GM23338 (cell line): ENCODE measurements around the gene LIN7C. TPM values are rescaled to one million over a fixed set of nuclear protein-coding genes. Genes with fewer than 3 reads are reported as not detected.

Experiments used
- ATAC-seq: fragments of 200-7000 bp; cut with Tn5 transposase; 3 replicates; pipeline ENCODE4 v1.9.1; 2020
- DNase-seq: peaks from one replicate; pipeline ENCODE4 v3.0.0-alpha.2; 2015; ENCODE audit warnings: low spot score
- H2AFZ ChIP-seq: fragments of 200-600 bp; sonication (generic); 2 replicates; pipeline ENCODE4 v1.8.0; 2016; ENCODE audit warnings: antibody characterized with exemption, mild to moderate bottlenecking, moderate library complexity
- H3F3A ChIP-seq: fragments of 200-600 bp; sonication (generic); replicated peaks from 2 replicates; pipeline ENCODE4 v1.8.0; 2017; ENCODE audit warnings: antibody characterized with exemption, mixed run types, low read depth
- H3K27ac ChIP-seq: fragments of 200-600 bp; sonication (generic); 2 replicates; pipeline ENCODE4 v1.6.1; 2016; ENCODE audit warnings: low read depth
- H3K27me3 ChIP-seq: fragments of 200-600 bp; sonication (generic); 2 replicates; pipeline ENCODE4 v1.8.0; 2016; ENCODE audit warnings: mild to moderate bottlenecking, mixed run types, moderate library complexity; ENCODE audit not compliant: insufficient read depth
- H3K36me3 ChIP-seq: fragments of 200-600 bp; sonication (generic); 2 replicates; pipeline ENCODE4 v1.8.0; 2016; ENCODE audit warnings: mild to moderate bottlenecking; ENCODE audit not compliant: insufficient read depth
- H3K4me1 ChIP-seq: fragments of 200-600 bp; sonication (generic); 2 replicates; pipeline ENCODE4 v1.8.0; 2016; ENCODE audit warnings: mild to moderate bottlenecking, moderate library complexity; ENCODE audit not compliant: insufficient read depth
- H3K4me2 ChIP-seq: fragments of 200-600 bp; sonication (generic); 2 replicates; pipeline ENCODE4 v1.7.1; 2017; ENCODE audit warnings: mixed run types
- H3K4me3 ChIP-seq: fragments of 200-600 bp; sonication (generic); 2 replicates; pipeline ENCODE4 v1.6.1; 2016; ENCODE audit warnings: mixed run types
- H3K79me2 ChIP-seq: fragments of 200-600 bp; sonication (generic); replicated peaks from 2 replicates; pipeline ENCODE4 v1.8.0; 2017; ENCODE audit warnings: mild to moderate bottlenecking; ENCODE audit not compliant: insufficient read depth
- H3K9me2 ChIP-seq: fragments of 200-600 bp; sonication (generic); 2 replicates; pipeline ENCODE4 v1.8.0; 2017; ENCODE audit not compliant: insufficient read depth
- H4K20me1 ChIP-seq: fragments of 200-600 bp; sonication (generic); replicated peaks from 2 replicates; pipeline ENCODE4 v1.8.0; 2017; ENCODE audit warnings: mild to moderate bottlenecking; ENCODE audit not compliant: insufficient read depth
- H3K27ac Mint-ChIP-seq: 2 replicates; pipeline ENCODE4 v1.8.0; 2020; ENCODE audit warnings: inconsistent platforms, mild to moderate bottlenecking, moderate library complexity, mixed read lengths
- H3K27me3 Mint-ChIP-seq: 3 replicates; pipeline ENCODE4 v1.8.0; 2022; ENCODE audit warnings: low read depth, mild to moderate bottlenecking, moderate library complexity, mixed read lengths, inconsistent platforms; ENCODE audit not compliant: insufficient read depth, poor library complexity
- H3K36me3 Mint-ChIP-seq: 3 replicates; pipeline ENCODE4 v1.8.0; 2021; ENCODE audit warnings: low read depth, mild to moderate bottlenecking, inconsistent platforms, moderate library complexity, mixed read lengths
- H3K4me1 Mint-ChIP-seq: 3 replicates; pipeline ENCODE4 v1.8.0; 2020; ENCODE audit warnings: mild to moderate bottlenecking, inconsistent platforms, mixed read lengths
- H3K4me3 Mint-ChIP-seq: 3 replicates; pipeline ENCODE4 v1.8.0; 2021; ENCODE audit warnings: moderate library complexity, mild to moderate bottlenecking, inconsistent platforms, mixed read lengths
- H3K9me3 Mint-ChIP-seq: 3 replicates; pipeline ENCODE4 v1.8.0; 2020; ENCODE audit warnings: moderate library complexity, mild to moderate bottlenecking, inconsistent platforms, mixed read lengths
- CREB1 ChIP-seq: fragments of 250-450 bp; sonication (Bioruptor Pico); IDR thresholded peaks from 2 replicates; pipeline ENCODE4 v1.5.0; 2020; ENCODE audit warnings: low read depth, mild to moderate bottlenecking, moderate library complexity
- EZH2 ChIP-seq: fragments of 200-600 bp; sonication (generic); IDR thresholded peaks from one replicate; pipeline ENCODE4 v1.8.0; 2017; ENCODE audit warnings: antibody characterized with exemption, mild to moderate bottlenecking, low read depth; ENCODE audit not compliant: unreplicated experiment
- EZH2phosphoT487 ChIP-seq: fragments of 200-600 bp; sonication (generic); IDR thresholded peaks from one replicate; pipeline ENCODE4 v1.8.1; 2018; ENCODE audit warnings: antibody characterized with exemption; ENCODE audit not compliant: unreplicated experiment
- JUNB ChIP-seq: IDR thresholded peaks from one replicate; pipeline ENCODE4 v1.6.1; 2016; ENCODE audit warnings: antibody characterized with exemption; ENCODE audit not compliant: unreplicated experiment
- NANOG ChIP-seq: IDR thresholded peaks from 2 replicates; pipeline ENCODE4 v1.6.1; 2016; ENCODE audit warnings: antibody characterized with exemption, borderline replicate concordance
- POLR2AphosphoS5 ChIP-seq: IDR thresholded peaks from 2 replicates; pipeline ENCODE4 v1.6.1; 2016; ENCODE audit warnings: antibody characterized with exemption, low read depth
- STAT1 ChIP-seq: IDR thresholded peaks from one replicate; pipeline ENCODE4 v1.6.1; 2016; ENCODE audit warnings: antibody characterized with exemption; ENCODE audit not compliant: unreplicated experiment
- ZNF114 ChIP-seq: fragments of 250-450 bp; sonication (Bioruptor Pico); IDR thresholded peaks from 2 replicates; pipeline ENCODE4 v1.5.0; 2020; ENCODE audit warnings: mild to moderate bottlenecking, moderate library complexity
- ZNF331 ChIP-seq: fragments of 250-450 bp; sonication (Bioruptor Pico); IDR thresholded peaks from 2 replicates; pipeline ENCODE4 v1.5.0; 2020; ENCODE audit warnings: low read depth, mild to moderate bottlenecking, moderate library complexity
- polyA plus RNA-seq: library from polyadenylated mRNA; unstranded; fragments of >200 nt; fragmentation: Nextera tagmentation; extraction: Ambion mirVana; gene quantifications from 2 replicates; pipeline ENCODE4 v1.2.1, GENCODE V29; 2016
- total RNA-seq: library from RNA; depleted of rRNA; stranded (reverse); fragments of >200 nt; shearing (Covaris generic); gene quantifications from 2 replicates; pipeline ENCODE4 v1.2.3, GENCODE V29; 2014
- TF ChIP-seq, protein P1 (sequence below): IDR thresholded peaks from 2 replicates; pipeline ENCODE4 v1.6.1; 2016; ENCODE audit warnings: antibody characterized with exemption
- TF ChIP-seq, protein P2 (sequence below): fragments of 250-450 bp; sonication (Bioruptor Pico); IDR thresholded peaks from 2 replicates; pipeline ENCODE4 v1.5.0; 2020; ENCODE audit warnings: mild to moderate bottlenecking, moderate library complexity
- TF ChIP-seq, protein P3 (sequence below): IDR thresholded peaks from one replicate; pipeline ENCODE4 v1.6.1; 2018; ENCODE audit warnings: antibody characterized with exemption; ENCODE audit not compliant: unreplicated experiment
- TF ChIP-seq, protein P4 (sequence below), 2 experiments: fragments of 200-600 bp in 1 of 2; sonication (generic) in 1 of 2; conservative IDR thresholded peaks; 2 replicates each; pipeline versions ENCODE4 v1.5.1 to v1.6.1; 2016 to 2017; ENCODE audit warnings: antibody characterized with exemption in 2 of 2, low read depth in 2 of 2, mild to moderate bottlenecking in 2 of 2, moderate library complexity in 1 of 2

LIN7C gene
- total and polyA plus RNA-seq, 2 experiments from 2014 or later: 22.5 to 61.0 TPM

DNA sequence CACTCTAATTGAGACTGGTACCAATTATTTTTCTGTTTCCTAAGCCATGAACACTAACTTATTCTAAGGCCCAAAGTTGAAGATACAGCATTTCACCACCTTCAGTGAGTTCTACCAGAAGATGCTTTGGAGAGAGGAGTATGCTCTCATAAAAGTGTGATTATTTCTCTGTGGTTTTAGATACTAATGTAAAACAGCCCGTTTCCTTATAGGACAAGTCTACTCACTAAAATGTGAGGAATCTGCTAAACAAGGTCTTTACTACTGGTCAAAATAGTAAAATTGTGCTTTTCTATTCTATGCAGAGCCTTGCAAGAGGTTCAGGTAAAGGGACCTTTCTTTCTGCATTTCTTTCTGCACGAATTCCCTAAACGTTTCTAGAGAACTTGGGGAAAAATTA, 36.4 kb downstream of the LIN7C start:
- Histone ChIP-seq H3K4me3 (peak overlapping the region; percentile 97), H3F3A (0 out of 2 replicates have a peak, but pooled peaks cover 4% of the 10 kb centered on the region), H3K27ac (no peak overlapping the region), H3K79me2 (peaks cover 66% of the 10 kb centered on the region), H4K20me1 (peaks cover 41% of the 10 kb centered on the region), H2AFZ (no peak overlapping the region), H3K9me2 (no peaks in the 10 kb centered on the region), H3K4me1 (peaks cover 47% of the 10 kb centered on the region), H3K36me3 (no peaks in the 10 kb centered on the region), H3K27me3 (no peaks in the 10 kb centered on the region), H3K4me2 (peak overlapping the region; percentile 98)
- TF ChIP-seq, protein P1, sequence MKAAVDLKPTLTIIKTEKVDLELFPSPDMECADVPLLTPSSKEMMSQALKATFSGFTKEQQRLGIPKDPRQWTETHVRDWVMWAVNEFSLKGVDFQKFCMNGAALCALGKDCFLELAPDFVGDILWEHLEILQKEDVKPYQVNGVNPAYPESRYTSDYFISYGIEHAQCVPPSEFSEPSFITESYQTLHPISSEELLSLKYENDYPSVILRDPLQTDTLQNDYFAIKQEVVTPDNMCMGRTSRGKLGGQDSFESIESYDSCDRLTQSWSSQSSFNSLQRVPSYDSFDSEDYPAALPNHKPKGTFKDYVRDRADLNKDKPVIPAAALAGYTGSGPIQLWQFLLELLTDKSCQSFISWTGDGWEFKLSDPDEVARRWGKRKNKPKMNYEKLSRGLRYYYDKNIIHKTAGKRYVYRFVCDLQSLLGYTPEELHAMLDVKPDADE: no peak
- no peak for TF ChIP-seq POLR2AphosphoS5
- no peak for TF ChIP-seq STAT1
- no peak for TF ChIP-seq NANOG
- TF ChIP-seq EZH2: no peak
- no peak for TF ChIP-seq ZNF114 (CRISPR knock-in tag)
- TF ChIP-seq CREB1: no peak
- TF ChIP-seq, protein P2, sequence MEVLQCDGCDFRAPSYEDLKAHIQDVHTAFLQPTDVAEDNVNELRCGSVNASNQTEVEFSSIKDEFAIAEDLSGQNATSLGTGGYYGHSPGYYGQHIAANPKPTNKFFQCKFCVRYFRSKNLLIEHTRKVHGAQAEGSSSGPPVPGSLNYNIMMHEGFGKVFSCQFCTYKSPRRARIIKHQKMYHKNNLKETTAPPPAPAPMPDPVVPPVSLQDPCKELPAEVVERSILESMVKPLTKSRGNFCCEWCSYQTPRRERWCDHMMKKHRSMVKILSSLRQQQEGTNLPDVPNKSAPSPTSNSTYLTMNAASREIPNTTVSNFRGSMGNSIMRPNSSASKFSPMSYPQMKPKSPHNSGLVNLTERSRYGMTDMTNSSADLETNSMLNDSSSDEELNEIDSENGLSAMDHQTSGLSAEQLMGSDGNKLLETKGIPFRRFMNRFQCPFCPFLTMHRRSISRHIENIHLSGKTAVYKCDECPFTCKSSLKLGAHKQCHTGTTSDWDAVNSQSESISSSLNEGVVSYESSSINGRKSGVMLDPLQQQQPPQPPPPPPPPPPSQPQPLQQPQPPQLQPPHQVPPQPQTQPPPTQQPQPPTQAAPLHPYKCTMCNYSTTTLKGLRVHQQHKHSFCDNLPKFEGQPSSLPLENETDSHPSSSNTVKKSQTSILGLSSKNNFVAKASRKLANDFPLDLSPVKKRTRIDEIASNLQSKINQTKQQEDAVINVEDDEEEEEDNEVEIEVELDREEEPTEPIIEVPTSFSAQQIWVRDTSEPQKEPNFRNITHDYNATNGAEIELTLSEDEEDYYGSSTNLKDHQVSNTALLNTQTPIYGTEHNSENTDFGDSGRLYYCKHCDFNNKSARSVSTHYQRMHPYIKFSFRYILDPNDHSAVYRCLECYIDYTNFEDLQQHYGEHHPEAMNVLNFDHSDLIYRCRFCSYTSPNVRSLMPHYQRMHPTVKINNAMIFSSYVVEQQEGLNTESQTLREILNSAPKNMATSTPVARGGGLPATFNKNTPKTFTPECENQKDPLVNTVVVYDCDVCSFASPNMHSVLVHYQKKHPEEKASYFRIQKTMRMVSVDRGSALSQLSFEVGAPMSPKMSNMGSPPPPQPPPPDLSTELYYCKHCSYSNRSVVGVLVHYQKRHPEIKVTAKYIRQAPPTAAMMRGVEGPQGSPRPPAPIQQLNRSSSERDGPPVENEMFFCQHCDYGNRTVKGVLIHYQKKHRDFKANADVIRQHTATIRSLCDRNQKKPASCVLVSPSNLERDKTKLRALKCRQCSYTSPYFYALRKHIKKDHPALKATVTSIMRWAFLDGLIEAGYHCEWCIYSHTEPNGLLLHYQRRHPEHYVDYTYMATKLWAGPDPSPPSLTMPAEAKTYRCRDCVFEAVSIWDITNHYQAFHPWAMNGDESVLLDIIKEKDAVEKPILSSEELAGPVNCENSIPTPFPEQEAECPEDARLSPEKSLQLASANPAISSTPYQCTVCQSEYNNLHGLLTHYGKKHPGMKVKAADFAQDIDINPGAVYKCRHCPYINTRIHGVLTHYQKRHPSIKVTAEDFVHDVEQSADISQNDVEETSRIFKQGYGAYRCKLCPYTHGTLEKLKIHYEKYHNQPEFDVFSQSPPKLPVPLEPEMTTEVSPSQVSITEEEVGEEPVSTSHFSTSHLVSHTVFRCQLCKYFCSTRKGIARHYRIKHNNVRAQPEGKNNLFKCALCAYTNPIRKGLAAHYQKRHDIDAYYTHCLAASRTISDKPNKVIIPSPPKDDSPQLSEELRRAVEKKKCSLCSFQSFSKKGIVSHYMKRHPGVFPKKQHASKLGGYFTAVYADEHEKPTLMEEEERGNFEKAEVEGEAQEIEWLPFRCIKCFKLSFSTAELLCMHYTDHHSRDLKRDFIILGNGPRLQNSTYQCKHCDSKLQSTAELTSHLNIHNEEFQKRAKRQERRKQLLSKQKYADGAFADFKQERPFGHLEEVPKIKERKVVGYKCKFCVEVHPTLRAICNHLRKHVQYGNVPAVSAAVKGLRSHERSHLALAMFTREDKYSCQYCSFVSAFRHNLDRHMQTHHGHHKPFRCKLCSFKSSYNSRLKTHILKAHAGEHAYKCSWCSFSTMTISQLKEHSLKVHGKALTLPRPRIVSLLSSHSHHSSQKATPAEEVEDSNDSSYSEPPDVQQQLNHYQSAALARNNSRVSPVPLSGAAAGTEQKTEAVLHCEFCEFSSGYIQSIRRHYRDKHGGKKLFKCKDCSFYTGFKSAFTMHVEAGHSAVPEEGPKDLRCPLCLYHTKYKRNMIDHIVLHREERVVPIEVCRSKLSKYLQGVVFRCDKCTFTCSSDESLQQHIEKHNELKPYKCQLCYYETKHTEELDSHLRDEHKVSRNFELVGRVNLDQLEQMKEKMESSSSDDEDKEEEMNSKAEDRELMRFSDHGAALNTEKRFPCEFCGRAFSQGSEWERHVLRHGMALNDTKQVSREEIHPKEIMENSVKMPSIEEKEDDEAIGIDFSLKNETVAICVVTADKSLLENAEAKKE (CRISPR knock-in tag): no peak
- TF ChIP-seq EZH2phosphoT487: no peak
- TF ChIP-seq, protein P3, sequence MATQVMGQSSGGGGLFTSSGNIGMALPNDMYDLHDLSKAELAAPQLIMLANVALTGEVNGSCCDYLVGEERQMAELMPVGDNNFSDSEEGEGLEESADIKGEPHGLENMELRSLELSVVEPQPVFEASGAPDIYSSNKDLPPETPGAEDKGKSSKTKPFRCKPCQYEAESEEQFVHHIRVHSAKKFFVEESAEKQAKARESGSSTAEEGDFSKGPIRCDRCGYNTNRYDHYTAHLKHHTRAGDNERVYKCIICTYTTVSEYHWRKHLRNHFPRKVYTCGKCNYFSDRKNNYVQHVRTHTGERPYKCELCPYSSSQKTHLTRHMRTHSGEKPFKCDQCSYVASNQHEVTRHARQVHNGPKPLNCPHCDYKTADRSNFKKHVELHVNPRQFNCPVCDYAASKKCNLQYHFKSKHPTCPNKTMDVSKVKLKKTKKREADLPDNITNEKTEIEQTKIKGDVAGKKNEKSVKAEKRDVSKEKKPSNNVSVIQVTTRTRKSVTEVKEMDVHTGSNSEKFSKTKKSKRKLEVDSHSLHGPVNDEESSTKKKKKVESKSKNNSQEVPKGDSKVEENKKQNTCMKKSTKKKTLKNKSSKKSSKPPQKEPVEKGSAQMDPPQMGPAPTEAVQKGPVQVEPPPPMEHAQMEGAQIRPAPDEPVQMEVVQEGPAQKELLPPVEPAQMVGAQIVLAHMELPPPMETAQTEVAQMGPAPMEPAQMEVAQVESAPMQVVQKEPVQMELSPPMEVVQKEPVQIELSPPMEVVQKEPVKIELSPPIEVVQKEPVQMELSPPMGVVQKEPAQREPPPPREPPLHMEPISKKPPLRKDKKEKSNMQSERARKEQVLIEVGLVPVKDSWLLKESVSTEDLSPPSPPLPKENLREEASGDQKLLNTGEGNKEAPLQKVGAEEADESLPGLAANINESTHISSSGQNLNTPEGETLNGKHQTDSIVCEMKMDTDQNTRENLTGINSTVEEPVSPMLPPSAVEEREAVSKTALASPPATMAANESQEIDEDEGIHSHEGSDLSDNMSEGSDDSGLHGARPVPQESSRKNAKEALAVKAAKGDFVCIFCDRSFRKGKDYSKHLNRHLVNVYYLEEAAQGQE: no peak
- no peak for TF ChIP-seq JUNB
- TF ChIP-seq, protein P4, sequence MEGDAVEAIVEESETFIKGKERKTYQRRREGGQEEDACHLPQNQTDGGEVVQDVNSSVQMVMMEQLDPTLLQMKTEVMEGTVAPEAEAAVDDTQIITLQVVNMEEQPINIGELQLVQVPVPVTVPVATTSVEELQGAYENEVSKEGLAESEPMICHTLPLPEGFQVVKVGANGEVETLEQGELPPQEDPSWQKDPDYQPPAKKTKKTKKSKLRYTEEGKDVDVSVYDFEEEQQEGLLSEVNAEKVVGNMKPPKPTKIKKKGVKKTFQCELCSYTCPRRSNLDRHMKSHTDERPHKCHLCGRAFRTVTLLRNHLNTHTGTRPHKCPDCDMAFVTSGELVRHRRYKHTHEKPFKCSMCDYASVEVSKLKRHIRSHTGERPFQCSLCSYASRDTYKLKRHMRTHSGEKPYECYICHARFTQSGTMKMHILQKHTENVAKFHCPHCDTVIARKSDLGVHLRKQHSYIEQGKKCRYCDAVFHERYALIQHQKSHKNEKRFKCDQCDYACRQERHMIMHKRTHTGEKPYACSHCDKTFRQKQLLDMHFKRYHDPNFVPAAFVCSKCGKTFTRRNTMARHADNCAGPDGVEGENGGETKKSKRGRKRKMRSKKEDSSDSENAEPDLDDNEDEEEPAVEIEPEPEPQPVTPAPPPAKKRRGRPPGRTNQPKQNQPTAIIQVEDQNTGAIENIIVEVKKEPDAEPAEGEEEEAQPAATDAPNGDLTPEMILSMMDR (conservative IDR thresholded peaks at IDR 0.05; ENCODE audit: low read depth in 2 of 2): no peak
- TF ChIP-seq ZNF331 (CRISPR knock-in tag): no peak
- H3K36me3 Mint-ChIP-seq: peaks cover 3% of the 10 kb centered on the region
- no peak overlapping the region for H3K27ac Mint-ChIP-seq
- H3K4me1 Mint-ChIP-seq: peaks cover 49% of the 10 kb centered on the region
- H3K27me3 Mint-ChIP-seq: peaks cover 5% of the 10 kb centered on the region
- 0 out of 3 replicates have a peak, but pooled peaks cover 4% of the 10 kb centered on the region for H3K9me3 Mint-ChIP-seq
- H3K4me3 Mint-ChIP-seq: peak overlapping the region; percentile 84
- DNase-seq: no peak
- ATAC-seq: no peak
